ENCODE results near the gene GMNN. TPM values are rescaled to one million over a fixed set of nuclear protein-coding genes. Genes with fewer than 3 reads are reported as not detected.

The GMNN gene
- total RNA-seq, 2 experiments from 2014 or later, result 74.1 to 75.8 TPM

Other genes starting within 250 kb of the GMNN start
- gene KIAA0319, start 128.7 kb upstream of the GMNN start, total RNA-seq, result under 1 TPM; 0.08 to 0.10 TPM
- gene TDP2, start 108.0 kb upstream of the GMNN start, total RNA-seq, result 10 to 100 TPM; 43.7 to 45.9 TPM
- 10 to 100 TPM; 22.9 to 24.2 TPM for gene ACOT13, start 107.9 kb upstream of the GMNN start, total RNA-seq
- gene C6orf62, start 55.8 kb upstream of the GMNN start, total RNA-seq, result 100 to 1,000 TPM; 110 to 111 TPM
- gene ARMH2, start 24.0 kb downstream of the GMNN start, total RNA-seq, result not detected
- gene RIPOR2, start 161.0 kb downstream of the GMNN start, total RNA-seq, result 10 to 100 TPM; 75.2 to 80.0 TPM